K562 treated with DMSO at 1 percent for 48 hours (cell line): Measurements from ENCODE around the gene STRIP1. TPM values are rescaled to one million over a fixed set of nuclear protein-coding genes. Genes with fewer than 3 reads are reported as not detected.

Experiments
- total RNA-seq: library from RNA; unstranded; fragments of 300-600 nt; gene quantifications from 2 replicates; pipeline ENCODE4 v1.2.3, GENCODE V29; 2022; ENCODE audit warnings: low replicate concordance; ENCODE audit errors: extremely low read depth

The STRIP1 gene
- total RNA-seq, result not detected in 2 replicates

GRCh38 chr1:110034451-110035235 lies at the start of gene STRIP1:
Gene STRIP1 (plus strand): TSS chr1:110034624. CDS start chr1:110034638, 14 bp downstream.

GRCh38 chr1:110070671-110071242 lies 36.3 kb downstream of the STRIP1 start, which contains the start of gene ALX3:
Gene ALX3 (minus strand): TSS chr1:110070672. CDS start chr1:110070612, 60 bp downstream.

Other genes with a start within 250 kb of the STRIP1 start
- gene CSF1, start 123.8 kb upstream of the STRIP1 start, total RNA-seq, result not detected in 2 replicates
- gene AHCYL1, start 49.9 kb upstream of the STRIP1 start, total RNA-seq, result not detected in 2 replicates
- not detected in 2 replicates for gene ALX3, start 36.0 kb downstream of the STRIP1 start, total RNA-seq
- not detected in 2 replicates for gene UBL4B, start 77.8 kb downstream of the STRIP1 start, total RNA-seq
- gene SLC6A17, start 115.9 kb downstream of the STRIP1 start, total RNA-seq, result not detected in 2 replicates
- not detected in 2 replicates for gene KCNC4, start 175.7 kb downstream of the STRIP1 start, total RNA-seq